Liver (tissue), 9 donors: ENCODE results near the gene KICS2. TPM values are rescaled to one million over a fixed set of nuclear protein-coding genes. Genes with fewer than 3 reads are reported as not detected.

Experiments
- DNase-seq: peaks from one replicate; pipeline ENCODE4 v3.0.0-alpha.2; 2017; ENCODE audit warnings: low spot score
- H3K27ac ChIP-seq, 2 donors: one replicate each; pipeline ENCODE4 v1.7.0; 2013; ENCODE audit warnings: inconsistent platforms in 2 of 2, low read length in 2 of 2, control low read depth in 1 of 2, low read depth in 1 of 2, mild to moderate bottlenecking in 1 of 2
- H3K27me3 ChIP-seq, 4 donors: one replicate each; pipeline versions ENCODE4 v1.6.1 to v1.7.0; 2013; ENCODE audit warnings: low read length in 3 of 4, inconsistent platforms in 1 of 4, mild to moderate bottlenecking in 1 of 4, moderate library complexity in 1 of 4; ENCODE audit not compliant: control insufficient read depth in 4 of 4, insufficient read depth in 4 of 4
- H3K36me3 ChIP-seq, 4 donors: one replicate each; pipeline versions ENCODE4 v1.6.1 to v1.7.0; 2013; ENCODE audit warnings: low read length in 3 of 4, mild to moderate bottlenecking in 3 of 4, low read depth in 1 of 4, moderate library complexity in 1 of 4; ENCODE audit not compliant: control insufficient read depth in 4 of 4, insufficient read depth in 3 of 4
- H3K4me1 ChIP-seq, 4 donors: one replicate each; pipeline versions ENCODE4 v1.6.1 to v1.7.0; 2013; ENCODE audit warnings: low read length in 3 of 4, mild to moderate bottlenecking in 3 of 4, moderate library complexity in 1 of 4; ENCODE audit not compliant: control insufficient read depth in 4 of 4, insufficient read depth in 4 of 4
- H3K4me3 ChIP-seq, 3 donors: one replicate each; pipeline versions ENCODE4 v1.6.1 to v1.7.0; 2013; ENCODE audit warnings: low read length in 3 of 3, control low read depth in 1 of 3, low read depth in 1 of 3, mild to moderate bottlenecking in 1 of 3
- H3K9ac ChIP-seq, 2 donors: one replicate each; pipeline ENCODE4 v1.7.0; 2013; ENCODE audit warnings: low read length in 2 of 2, mild to moderate bottlenecking in 2 of 2, moderate library complexity in 2 of 2, control low read depth in 1 of 2, low read depth in 1 of 2
- H3K9me3 ChIP-seq, 4 donors: one replicate each; pipeline versions ENCODE4 v1.6.1 to v1.7.0; 2013; ENCODE audit warnings: low read length in 3 of 4; ENCODE audit not compliant: control insufficient read depth in 4 of 4
- ATF3 ChIP-seq: IDR thresholded peaks from 2 replicates; pipeline ENCODE4 v1.6.1; 2016; ENCODE audit warnings: antibody characterized with exemption
- CTCF ChIP-seq: fragments of 150-350 bp; IDR thresholded peaks from 2 replicates; pipeline ENCODE4 v1.5.1; 2017; ENCODE audit warnings: improper control_type of control experiment, low read depth, low read length; ENCODE audit not compliant: missing input control
- EGR1 ChIP-seq, 2 donors: IDR thresholded peaks; 2 replicates each; pipeline ENCODE4 v1.6.1; 2016 to 2018; ENCODE audit warnings: antibody characterized with exemption in 2 of 2, low read depth in 2 of 2
- FOXA1 ChIP-seq: IDR thresholded peaks from 2 replicates; pipeline ENCODE4 v1.6.1; 2016; ENCODE audit warnings: antibody characterized with exemption
- FOXA2 ChIP-seq: IDR thresholded peaks from 2 replicates; pipeline ENCODE4 v1.6.1; 2016; ENCODE audit warnings: antibody characterized with exemption
- GABPA ChIP-seq, 2 donors: IDR thresholded peaks in 1 of 2; conservative IDR thresholded peaks in 1 of 2; 2 replicates each; pipeline ENCODE4 v1.6.1; 2016; ENCODE audit warnings: antibody characterized with exemption in 2 of 2, mild to moderate bottlenecking in 1 of 2, moderate library complexity in 1 of 2
- HNF4A ChIP-seq, 2 donors: conservative IDR thresholded peaks; 2 replicates each; pipeline ENCODE4 v1.6.1; 2016; ENCODE audit warnings: antibody characterized with exemption in 2 of 2, mild to moderate bottlenecking in 2 of 2
- MAX ChIP-seq: IDR thresholded peaks from 2 replicates; pipeline ENCODE4 v1.6.1; 2016; ENCODE audit warnings: antibody characterized with exemption
- NR2F2 ChIP-seq: IDR thresholded peaks from 2 replicates; pipeline ENCODE4 v1.6.1; 2016; ENCODE audit warnings: antibody characterized with exemption
- RAD21 ChIP-seq, 2 donors: IDR thresholded peaks; 2 replicates each; pipeline ENCODE4 v1.6.1; 2016; ENCODE audit warnings: antibody characterized with exemption in 2 of 2, mild to moderate bottlenecking in 2 of 2
- REST ChIP-seq: IDR thresholded peaks from 2 replicates; pipeline ENCODE4 v1.6.1; 2016; ENCODE audit warnings: antibody characterized with exemption, mild to moderate bottlenecking
- RXRA ChIP-seq, 2 donors: IDR thresholded peaks; 2 replicates each; pipeline ENCODE4 v1.6.1; 2017 to 2018; ENCODE audit warnings: antibody characterized with exemption in 2 of 2, mild to moderate bottlenecking in 1 of 2
- SP1 ChIP-seq: IDR thresholded peaks from 2 replicates; pipeline ENCODE4 v1.6.1; 2018; ENCODE audit warnings: antibody characterized with exemption, mild to moderate bottlenecking
- TAF1 ChIP-seq: conservative IDR thresholded peaks from 2 replicates; pipeline ENCODE4 v1.6.1; 2016; ENCODE audit warnings: antibody characterized with exemption, mild to moderate bottlenecking
- ZBTB33 ChIP-seq: IDR thresholded peaks from 2 replicates; pipeline ENCODE4 v1.6.1; 2016; ENCODE audit warnings: antibody characterized with exemption
- WGBS: extraction: QIAGEN DNeasy Blood & Tissue Kit; methylation state at CpG from one replicate; pipeline ENCODE4 v1.1.7; 2013; 5-methylcytosine and 5-hydroxymethylcytosine counted together
- polyA plus RNA-seq, 2 donors: library from polyadenylated mRNA; stranded (reverse) in 1 of 2; unstranded in 1 of 2; fragments of 200-250 nt in 1 of 2; fragments of >200 nt in 1 of 2; fragmentation: Nextera tagmentation in 1 of 2; extraction: Ambion mirVana in 1 of 2; gene quantifications; one replicate each; pipeline versions ENCODE4 v1.2.1 to v1.2.3, GENCODE V29; 2013 to 2015
- total RNA-seq, 2 donors: library from RNA; depleted of rRNA; stranded (reverse); fragments of >200 nt; gene quantifications; one replicate each; pipeline ENCODE4 v1.2.3, GENCODE V29; 2014
- donor health status: healthy.
- donor health status: healthy.
- donor health status: healthy.
- donor health status: healthy.
- donor health status: healthy.

The KICS2 gene
- total and polyA plus RNA-seq, 4 donors: 3.4 to 10.7 (median 5.3) TPM

GRCh38 chr12:64193931-64194330 is 28.2 kb downstream of the KICS2 start:
- 94% methylated on average over 6 of the region's 6 CpGs for WGBS
- H3K27me3 ChIP-seq: no peaks in the 10 kb centered on the region
- DNase-seq: no peak
- H3K36me3 ChIP-seq: peaks cover 2 to 17% (median 12%) of the 10 kb centered on the region in 4 donors
- H3K9me3 ChIP-seq: no peaks in the 10 kb centered on the region
- H3K4me3 ChIP-seq: no peak overlapping the region
- H3K27ac ChIP-seq: no peak overlapping the region
- no peaks in the 10 kb centered on the region for H3K4me1 ChIP-seq
- no peak overlapping the region for H3K9ac ChIP-seq
- TF ChIP-seq RXRA (IDR thresholded peaks at IDR 0.05) (no peak), ATF3 (no peak), REST (no peak), FOXA1 (no peak), GABPA (IDR thresholded peaks at IDR 0.05 in 1 of 2, conservative IDR thresholded peaks at IDR 0.05 in 1 of 2) (no peak), ZBTB33 (no peak), FOXA2 (no peak), TAF1 (no peak), RAD21 (IDR thresholded peaks at IDR 0.05) (no peak), EGR1 (IDR thresholded peaks at IDR 0.05; ENCODE audit: low read depth in 2 of 2) (no peak), CTCF (no peak)

GRCh38 chr12:64192644-64193444 is 29.3 kb downstream of the KICS2 start:
- 92% methylated on average over 7 of the region's 7 CpGs for WGBS
- Histone ChIP-seq H3K4me1 (no peaks in the 10 kb centered on the region), H3K4me3 (no peak overlapping the region), H3K27ac (no peak overlapping the region), H3K27me3 (no peaks in the 10 kb centered on the region), H3K9ac (no peak overlapping the region), H3K9me3 (no peaks in the 10 kb centered on the region), H3K36me3 (peaks cover 2 to 17% (median 12%) of the 10 kb centered on the region in 4 donors)
- DNase-seq: no peak
- TF ChIP-seq ATF3: no peak
- no peak for TF ChIP-seq REST
- TF ChIP-seq TAF1: no peak
- TF ChIP-seq FOXA1: no peak
- TF ChIP-seq ZBTB33: no peak
- no peak for TF ChIP-seq SP1
- no peak for TF ChIP-seq GABPA (IDR thresholded peaks at IDR 0.05 in 1 of 2, conservative IDR thresholded peaks at IDR 0.05 in 1 of 2)
- no peak for TF ChIP-seq MAX
- no peak for TF ChIP-seq HNF4A (conservative IDR thresholded peaks at IDR 0.05)
- no peak for TF ChIP-seq RAD21 (IDR thresholded peaks at IDR 0.05)
- TF ChIP-seq NR2F2: no peak
- no peak for TF ChIP-seq EGR1 (IDR thresholded peaks at IDR 0.05; ENCODE audit: low read depth in 2 of 2)
